Measurements from ENCODE around the gene PDGFC. TPM values are rescaled to one million over a fixed set of nuclear protein-coding genes. Genes with fewer than 3 reads are reported as not detected.

Gene PDGFC
- total and polyA plus RNA-seq, 2 of the 13 experiments (the other 11 are each of a cell fraction or from before 2014, with no cell fraction given), result 4.6 to 9.1 TPM

DNA sequence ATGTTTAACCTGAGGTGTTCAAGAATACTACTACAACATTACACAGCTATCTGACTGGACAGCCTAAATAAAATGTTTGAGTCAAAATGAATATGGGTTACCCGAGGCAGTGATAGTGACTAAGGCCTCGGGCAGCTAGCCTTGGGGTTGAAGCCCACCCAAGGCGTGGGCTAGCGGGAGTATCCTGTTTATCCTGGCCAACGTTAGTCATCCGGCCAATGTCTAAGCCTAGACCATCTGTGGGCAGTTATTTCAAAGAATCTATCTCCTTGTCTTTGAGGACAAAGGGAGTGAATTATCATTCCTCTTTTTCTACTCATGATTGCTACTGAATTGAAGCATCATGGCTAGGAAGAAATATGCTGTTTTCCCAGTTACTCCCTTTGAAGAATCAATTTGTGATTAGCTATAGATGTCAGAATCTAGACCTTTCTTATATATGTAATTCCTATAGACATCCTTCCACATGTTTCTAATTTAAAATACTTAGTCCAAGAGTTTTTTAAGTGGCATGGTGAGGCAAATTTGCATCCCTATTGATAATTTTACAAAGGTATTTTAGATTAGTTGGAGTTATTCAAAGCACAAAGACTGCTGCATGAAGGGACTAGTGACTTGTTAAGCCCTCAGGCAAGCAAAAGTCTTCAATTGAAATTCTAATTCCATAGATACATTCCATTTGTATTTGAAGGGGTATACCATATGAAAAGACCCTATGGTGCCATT is 6.0 kb upstream of the PDGFC start:
- no peaks in the 10 kb centered on the region for H3K27me3 ChIP-seq (ENCODE audit: control insufficient read depth in 1 of 2, insufficient read depth in 2 of 2, low read length in 2 of 2)
- intact Hi-C loops (cut with micrococcal nuclease; ENCODE audit: unreplicated experiment), result loop anchor here (10.0 kb wide), 1 partner anchor 227 kb away; no protein-coding TSS in a partner anchor
- no peak for FAIRE-seq
- no peaks in the 10 kb centered on the region for H4K20me1 ChIP-seq (ENCODE audit: insufficient read depth, low read length)
- no TSS peak for BruUV-seq (replicated peaks)
- in situ Hi-C loops (cut with HindIII; ENCODE audit: extremely low pct_ligation_motif_present, low pct_unique_long_range_greater_than_20kb), result loop anchor here (10.0 kb wide), 3 partner anchors 213 to 503 kb away; no protein-coding TSS in a partner anchor
- H3K9ac ChIP-seq (ENCODE audit: insufficient read depth, low read depth, low read length), result no peak overlapping the region
- H3K4me1 ChIP-seq (ENCODE audit: insufficient read depth, low read length), result peaks cover 25% of the 10 kb centered on the region
- ATAC-seq, result no peak
- POLR2A ChIA-PET, result no interaction called here
- TF ChIP-seq, protein P1, sequence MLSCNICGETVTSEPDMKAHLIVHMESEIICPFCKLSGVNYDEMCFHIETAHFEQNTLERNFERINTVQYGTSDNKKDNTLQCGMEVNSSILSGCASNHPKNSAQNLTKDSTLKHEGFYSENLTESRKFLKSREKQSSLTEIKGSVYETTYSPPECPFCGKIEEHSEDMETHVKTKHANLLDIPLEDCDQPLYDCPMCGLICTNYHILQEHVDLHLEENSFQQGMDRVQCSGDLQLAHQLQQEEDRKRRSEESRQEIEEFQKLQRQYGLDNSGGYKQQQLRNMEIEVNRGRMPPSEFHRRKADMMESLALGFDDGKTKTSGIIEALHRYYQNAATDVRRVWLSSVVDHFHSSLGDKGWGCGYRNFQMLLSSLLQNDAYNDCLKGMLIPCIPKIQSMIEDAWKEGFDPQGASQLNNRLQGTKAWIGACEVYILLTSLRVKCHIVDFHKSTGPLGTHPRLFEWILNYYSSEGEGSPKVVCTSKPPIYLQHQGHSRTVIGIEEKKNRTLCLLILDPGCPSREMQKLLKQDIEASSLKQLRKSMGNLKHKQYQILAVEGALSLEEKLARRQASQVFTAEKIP (CRISPR knock-in tag; IDR thresholded peaks at IDR 0.05; ENCODE audit: borderline replicate concordance), result no peak
- TF ChIP-seq BORCS8-MEF2B (CRISPR knock-in tag; IDR thresholded peaks at IDR 0.05), result no peak
- TF ChIP-seq NKX3-1 (CRISPR knock-in tag; IDR thresholded peaks at IDR 0.05), result no peak
- no peak for TF ChIP-seq SP4 (CRISPR knock-in tag; IDR thresholded peaks at IDR 0.05)
- no peak for TF ChIP-seq ELF4 (CRISPR knock-in tag; IDR thresholded peaks at IDR 0.05; ENCODE audit: borderline replicate concordance)
- no peak for TF ChIP-seq ZNF644 (CRISPR knock-in tag; IDR thresholded peaks at IDR 0.05; ENCODE audit: low read depth)
- TF ChIP-seq, protein P2, sequence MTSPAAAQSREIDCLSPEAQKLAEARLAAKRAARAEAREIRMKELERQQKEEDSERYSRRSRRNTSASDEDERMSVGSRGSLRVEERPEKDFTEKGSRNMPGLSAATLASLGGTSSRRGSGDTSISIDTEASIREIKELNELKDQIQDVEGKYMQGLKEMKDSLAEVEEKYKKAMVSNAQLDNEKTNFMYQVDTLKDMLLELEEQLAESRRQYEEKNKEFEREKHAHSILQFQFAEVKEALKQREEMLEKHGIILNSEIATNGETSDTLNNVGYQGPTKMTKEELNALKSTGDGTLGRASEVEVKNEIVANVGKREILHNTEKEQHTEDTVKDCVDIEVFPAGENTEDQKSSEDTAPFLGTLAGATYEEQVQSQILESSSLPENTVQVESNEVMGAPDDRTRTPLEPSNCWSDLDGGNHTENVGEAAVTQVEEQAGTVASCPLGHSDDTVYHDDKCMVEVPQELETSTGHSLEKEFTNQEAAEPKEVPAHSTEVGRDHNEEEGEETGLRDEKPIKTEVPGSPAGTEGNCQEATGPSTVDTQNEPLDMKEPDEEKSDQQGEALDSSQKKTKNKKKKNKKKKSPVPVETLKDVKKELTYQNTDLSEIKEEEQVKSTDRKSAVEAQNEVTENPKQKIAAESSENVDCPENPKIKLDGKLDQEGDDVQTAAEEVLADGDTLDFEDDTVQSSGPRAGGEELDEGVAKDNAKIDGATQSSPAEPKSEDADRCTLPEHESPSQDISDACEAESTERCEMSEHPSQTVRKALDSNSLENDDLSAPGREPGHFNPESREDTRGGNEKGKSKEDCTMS (CRISPR knock-in tag; conservative IDR thresholded peaks at IDR 0.05), result no peak
- no peak overlapping the region for H3K4me3 ChIP-seq (replicated peaks in 1 of 3; ENCODE audit: insufficient read depth in 1 of 3, low read depth in 2 of 3, low read length in 3 of 3)
- H3K27ac ChIP-seq (ENCODE audit: extremely low read length, insufficient read depth, low read length), result no peak overlapping the region
- DNase-seq (ENCODE audit: low spot score), result no peak
- H3K79me2 ChIP-seq (ENCODE audit: insufficient read depth, low read length), result no peaks in the 10 kb centered on the region
- no peaks in the 10 kb centered on the region for H3K36me3 ChIP-seq (replicated peaks in 1 of 2; ENCODE audit: control insufficient read depth in 1 of 2, insufficient read depth in 2 of 2, low read length in 2 of 2)
- CTCF ChIA-PET (ENCODE audit: low intra/inter-chr PET ratio, low total read pairs), result no interaction called here
- H3K9me3 ChIP-seq (ENCODE audit: low read length), result no peaks in the 10 kb centered on the region
- H3K4me2 ChIP-seq (ENCODE audit: low read depth, low read length), result no peak overlapping the region
- no peak overlapping the region for H2AFZ ChIP-seq (ENCODE audit: low read length)
- WGBS (ENCODE audit: low lambda C conversion rate), result 8% methylated on average over 6 of the region's 6 CpGs

Measured in HepG2 (cell line).